ENCODE results near the gene FAM237A.

FAM237A gene

GRCh38 chr2:206696910-206697309 is 54.6 kb downstream of the FAM237A start:
- no peak for TF ChIP-seq RAD21 (IDR thresholded peaks at IDR 0.05; ENCODE audit: low read depth)
- no peak for TF ChIP-seq CREB1 (IDR thresholded peaks at IDR 0.05; ENCODE audit: low read depth)
- TF ChIP-seq FOXM1 (IDR thresholded peaks at IDR 0.05; ENCODE audit: borderline replicate concordance, low read depth): no peak
- no peak for TF ChIP-seq ZBTB7A (IDR thresholded peaks at IDR 0.05; ENCODE audit: low read depth)
- TF ChIP-seq, protein P1, sequence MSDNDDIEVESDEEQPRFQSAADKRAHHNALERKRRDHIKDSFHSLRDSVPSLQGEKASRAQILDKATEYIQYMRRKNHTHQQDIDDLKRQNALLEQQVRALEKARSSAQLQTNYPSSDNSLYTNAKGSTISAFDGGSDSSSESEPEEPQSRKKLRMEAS (IDR thresholded peaks at IDR 0.05): no peak
- TF ChIP-seq EGR1 (IDR thresholded peaks at IDR 0.05): no peak
- TF ChIP-seq TAF1 (IDR thresholded peaks at IDR 0.05; ENCODE audit: low read depth): no peak
- no peak for TF ChIP-seq TCF12 (IDR thresholded peaks at IDR 0.05; ENCODE audit: low read depth)
- TF ChIP-seq EP300 (IDR thresholded peaks at IDR 0.05; ENCODE audit: borderline replicate concordance): no peak
- TF ChIP-seq CEBPB (IDR thresholded peaks at IDR 0.05): no peak
- TF ChIP-seq REST (IDR thresholded peaks at IDR 0.05; ENCODE audit: low read depth): no peak
- TF ChIP-seq YY1 (IDR thresholded peaks at IDR 0.05; ENCODE audit: low read depth): no peak
- no peak for TF ChIP-seq TEAD4 (IDR thresholded peaks at IDR 0.05)
- TF ChIP-seq, protein P2, sequence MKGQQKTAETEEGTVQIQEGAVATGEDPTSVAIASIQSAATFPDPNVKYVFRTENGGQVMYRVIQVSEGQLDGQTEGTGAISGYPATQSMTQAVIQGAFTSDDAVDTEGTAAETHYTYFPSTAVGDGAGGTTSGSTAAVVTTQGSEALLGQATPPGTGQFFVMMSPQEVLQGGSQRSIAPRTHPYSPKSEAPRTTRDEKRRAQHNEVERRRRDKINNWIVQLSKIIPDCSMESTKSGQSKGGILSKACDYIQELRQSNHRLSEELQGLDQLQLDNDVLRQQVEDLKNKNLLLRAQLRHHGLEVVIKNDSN (IDR thresholded peaks at IDR 0.05): no peak
- no peak for TF ChIP-seq NFIC (IDR thresholded peaks at IDR 0.05)

DNA sequence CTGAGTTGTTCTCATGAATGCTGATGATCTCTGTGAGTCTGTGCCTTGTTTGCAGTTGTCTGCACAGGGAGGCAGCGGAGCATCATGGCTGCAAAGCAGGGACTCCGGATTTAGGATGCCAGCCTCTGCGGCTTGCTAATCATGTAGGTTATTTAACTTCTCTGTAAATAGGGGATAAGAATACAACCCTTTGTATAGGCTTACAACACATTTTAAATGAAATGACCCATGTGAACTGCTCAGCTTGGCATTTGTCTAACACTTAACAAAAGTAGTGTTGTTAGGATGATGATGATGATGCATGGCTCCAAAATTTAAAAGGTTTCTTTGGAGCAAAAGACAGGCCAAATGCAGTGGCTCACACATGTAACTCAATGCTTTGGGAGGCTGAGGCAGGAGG is 56.5 kb downstream of the FAM237A start:
- TF ChIP-seq CREB1 (IDR thresholded peaks at IDR 0.05; ENCODE audit: low read depth): no peak
- TF ChIP-seq EGR1 (IDR thresholded peaks at IDR 0.05): no peak
- TF ChIP-seq RAD21 (IDR thresholded peaks at IDR 0.05; ENCODE audit: low read depth): no peak
- no peak for TF ChIP-seq FOXM1 (IDR thresholded peaks at IDR 0.05; ENCODE audit: borderline replicate concordance, low read depth)
- TF ChIP-seq, protein P1 (IDR thresholded peaks at IDR 0.05): no peak
- TF ChIP-seq REST (IDR thresholded peaks at IDR 0.05; ENCODE audit: low read depth): no peak
- TF ChIP-seq TCF12 (IDR thresholded peaks at IDR 0.05; ENCODE audit: low read depth): no peak
- TF ChIP-seq ZBTB7A (IDR thresholded peaks at IDR 0.05; ENCODE audit: low read depth): no peak
- TF ChIP-seq EP300 (IDR thresholded peaks at IDR 0.05; ENCODE audit: borderline replicate concordance): no peak
- TF ChIP-seq CEBPB (IDR thresholded peaks at IDR 0.05): no peak
- TF ChIP-seq, protein P2 (IDR thresholded peaks at IDR 0.05): no peak
- TF ChIP-seq TEAD4 (IDR thresholded peaks at IDR 0.05): no peak
- TF ChIP-seq TAF1 (IDR thresholded peaks at IDR 0.05; ENCODE audit: low read depth): no peak
- TF ChIP-seq NFIC (IDR thresholded peaks at IDR 0.05): no peak
- no peak for TF ChIP-seq YY1 (IDR thresholded peaks at IDR 0.05; ENCODE audit: low read depth)

Data from Ishikawa (cell line).